ENCODE results near the gene SLC38A1.

The SLC38A1 gene

DNA sequence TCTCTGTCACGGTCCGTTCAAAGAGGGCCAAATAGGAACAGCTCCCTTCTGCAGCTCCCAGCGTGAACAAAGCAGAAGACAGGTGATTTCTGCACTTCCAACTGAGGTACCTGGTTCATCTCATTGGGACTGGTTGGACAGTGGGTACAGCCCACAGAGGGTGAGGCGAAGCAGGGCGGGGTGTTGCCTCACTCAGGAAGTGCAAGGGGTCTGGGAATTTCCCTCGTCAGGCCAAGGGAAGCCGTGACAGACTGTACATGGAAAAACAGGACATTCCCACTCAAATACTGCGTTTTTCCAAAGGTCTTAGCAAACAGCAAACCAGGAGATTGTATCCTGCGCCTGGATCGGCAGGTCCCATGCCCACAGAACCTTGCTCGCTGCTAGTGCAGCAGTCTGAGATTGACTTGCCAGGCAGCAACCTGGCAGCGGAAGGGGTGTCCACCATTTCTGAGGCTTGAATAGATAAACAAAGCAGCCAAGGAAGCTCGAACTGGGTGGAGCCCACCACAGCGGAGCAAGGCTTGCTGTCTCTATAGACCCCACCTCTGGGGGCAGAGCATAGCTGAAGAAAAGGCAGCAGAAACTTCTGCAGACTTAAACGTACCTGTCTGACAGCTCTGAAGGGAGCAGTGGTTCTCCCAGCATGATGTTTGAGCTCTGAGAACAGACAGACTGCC lies 22.7 kb downstream of the SLC38A1 start:
- DNase-seq (ENCODE audit: extremely low read depth, insufficient read length) = no peak
- H3K36me3 ChIP-seq (ENCODE audit: control insufficient read depth, insufficient read depth, low read length) = peaks cover 5% of the 10 kb centered on the region

DNA sequence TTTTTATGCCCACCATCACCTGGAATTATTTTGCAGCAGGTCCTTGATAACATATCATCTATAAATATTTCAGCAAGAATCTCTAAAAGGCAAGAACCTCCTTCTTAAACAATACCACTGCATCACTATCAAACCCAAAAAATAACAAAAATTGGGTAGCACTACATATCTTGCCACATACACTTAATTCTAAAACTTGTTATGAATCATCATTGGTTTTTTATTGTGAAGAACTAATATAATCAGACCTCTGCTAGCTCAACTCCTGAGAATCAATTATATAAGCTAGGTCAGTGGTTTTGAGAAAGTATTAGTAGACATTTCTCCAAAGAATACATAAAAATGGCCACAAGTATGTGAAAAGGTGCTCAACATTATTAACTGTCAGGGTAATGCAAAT lies 23.8 kb downstream of the SLC38A1 start:
- DNase-seq (ENCODE audit: extremely low read depth, insufficient read length) = no peak
- Histone ChIP-seq H3K36me3 (ENCODE audit: control insufficient read depth, insufficient read depth, low read length) (peaks cover 5% of the 10 kb centered on the region), H3K4me3 (replicated peaks; ENCODE audit: low read depth, low read length) (no peak overlapping the region), H3K27me3 (replicated peaks; ENCODE audit: control insufficient read depth, insufficient read depth, low read length) (no peaks in the 10 kb centered on the region)
- TF ChIP-seq, protein P1, sequence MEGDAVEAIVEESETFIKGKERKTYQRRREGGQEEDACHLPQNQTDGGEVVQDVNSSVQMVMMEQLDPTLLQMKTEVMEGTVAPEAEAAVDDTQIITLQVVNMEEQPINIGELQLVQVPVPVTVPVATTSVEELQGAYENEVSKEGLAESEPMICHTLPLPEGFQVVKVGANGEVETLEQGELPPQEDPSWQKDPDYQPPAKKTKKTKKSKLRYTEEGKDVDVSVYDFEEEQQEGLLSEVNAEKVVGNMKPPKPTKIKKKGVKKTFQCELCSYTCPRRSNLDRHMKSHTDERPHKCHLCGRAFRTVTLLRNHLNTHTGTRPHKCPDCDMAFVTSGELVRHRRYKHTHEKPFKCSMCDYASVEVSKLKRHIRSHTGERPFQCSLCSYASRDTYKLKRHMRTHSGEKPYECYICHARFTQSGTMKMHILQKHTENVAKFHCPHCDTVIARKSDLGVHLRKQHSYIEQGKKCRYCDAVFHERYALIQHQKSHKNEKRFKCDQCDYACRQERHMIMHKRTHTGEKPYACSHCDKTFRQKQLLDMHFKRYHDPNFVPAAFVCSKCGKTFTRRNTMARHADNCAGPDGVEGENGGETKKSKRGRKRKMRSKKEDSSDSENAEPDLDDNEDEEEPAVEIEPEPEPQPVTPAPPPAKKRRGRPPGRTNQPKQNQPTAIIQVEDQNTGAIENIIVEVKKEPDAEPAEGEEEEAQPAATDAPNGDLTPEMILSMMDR (IDR thresholded peaks at IDR 0.05; ENCODE audit: insufficient read depth, low read length, poor library complexity, severe bottlenecking) = no peak

More for the DNA sequence above, 22.7 kb downstream of the SLC38A1 start:
- Histone ChIP-seq H3K4me3 (replicated peaks; ENCODE audit: low read depth, low read length) (no peak overlapping the region), H3K27me3 (replicated peaks; ENCODE audit: control insufficient read depth, insufficient read depth, low read length) (no peaks in the 10 kb centered on the region)
- TF ChIP-seq, protein P1 (IDR thresholded peaks at IDR 0.05; ENCODE audit: insufficient read depth, low read length, poor library complexity, severe bottlenecking) = no peak

DNA sequence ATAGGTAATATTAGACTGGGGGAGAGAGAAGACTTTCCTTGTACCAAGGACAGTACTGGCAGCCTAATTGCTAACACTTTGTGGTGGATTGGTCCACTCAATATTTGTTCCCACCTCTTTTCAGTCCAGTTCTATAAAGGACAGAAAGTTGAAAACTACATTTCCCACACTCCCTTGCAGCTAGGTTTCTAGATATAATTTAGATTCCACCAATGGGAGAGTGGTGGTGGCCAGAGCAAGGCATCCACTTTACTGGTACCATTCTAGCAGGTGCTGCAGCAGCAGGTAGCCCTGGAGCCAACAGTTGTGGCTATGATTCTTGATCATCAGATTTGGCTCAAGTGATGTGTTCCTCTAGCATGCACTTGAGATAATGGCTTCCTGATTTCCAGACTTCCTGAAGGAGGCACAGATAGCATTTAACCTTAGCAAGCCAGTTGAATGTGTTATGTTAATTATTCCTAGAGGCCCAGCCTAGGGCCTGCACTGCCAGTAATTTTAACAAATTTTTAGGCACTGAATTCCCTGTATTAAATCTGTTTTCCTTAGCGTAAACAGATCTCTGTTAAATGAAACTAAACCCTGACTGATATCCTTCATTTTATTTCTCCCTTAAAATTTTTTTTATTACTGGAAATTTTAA lies 24.4 kb downstream of the SLC38A1 start:
- Histone ChIP-seq H3K27me3 (replicated peaks; ENCODE audit: control insufficient read depth, insufficient read depth, low read length) (no peaks in the 10 kb centered on the region), H3K4me3 (replicated peaks; ENCODE audit: low read depth, low read length) (no peak overlapping the region), H3K36me3 (ENCODE audit: control insufficient read depth, insufficient read depth, low read length) (peaks cover 5% of the 10 kb centered on the region)
- TF ChIP-seq, protein P1 (IDR thresholded peaks at IDR 0.05; ENCODE audit: insufficient read depth, low read length, poor library complexity, severe bottlenecking) = no peak
- DNase-seq (ENCODE audit: extremely low read depth, insufficient read length) = no peak

DNA sequence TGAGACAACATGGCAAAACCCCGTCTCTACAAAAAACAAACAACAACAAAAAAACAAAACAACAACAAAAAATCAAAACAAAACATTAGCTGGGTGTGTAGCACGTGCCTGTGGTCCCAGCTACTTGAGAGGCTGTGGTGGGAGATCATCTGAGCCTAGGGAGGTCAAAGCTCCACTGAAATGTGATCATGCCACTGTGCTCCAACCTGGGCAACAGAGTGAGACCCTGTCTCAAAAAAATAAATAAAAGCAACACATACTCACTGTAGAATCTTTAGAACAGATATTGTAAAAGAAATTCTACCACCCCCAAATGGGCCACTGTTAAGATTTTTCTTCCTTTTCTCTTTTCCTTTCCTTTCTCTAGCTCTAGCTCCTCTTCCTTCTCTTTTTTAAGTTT lies 26.3 kb downstream of the SLC38A1 start:
- H3K36me3 ChIP-seq (ENCODE audit: control insufficient read depth, insufficient read depth, low read length) = peaks cover 6% of the 10 kb centered on the region
- H3K27me3 ChIP-seq (replicated peaks; ENCODE audit: control insufficient read depth, insufficient read depth, low read length) = no peaks in the 10 kb centered on the region
- H3K4me3 ChIP-seq (replicated peaks; ENCODE audit: low read depth, low read length) = no peak overlapping the region
- TF ChIP-seq, protein P1 (IDR thresholded peaks at IDR 0.05; ENCODE audit: insufficient read depth, low read length, poor library complexity, severe bottlenecking) = no peak
- DNase-seq (ENCODE audit: extremely low read depth, insufficient read length) = no peak

DNA sequence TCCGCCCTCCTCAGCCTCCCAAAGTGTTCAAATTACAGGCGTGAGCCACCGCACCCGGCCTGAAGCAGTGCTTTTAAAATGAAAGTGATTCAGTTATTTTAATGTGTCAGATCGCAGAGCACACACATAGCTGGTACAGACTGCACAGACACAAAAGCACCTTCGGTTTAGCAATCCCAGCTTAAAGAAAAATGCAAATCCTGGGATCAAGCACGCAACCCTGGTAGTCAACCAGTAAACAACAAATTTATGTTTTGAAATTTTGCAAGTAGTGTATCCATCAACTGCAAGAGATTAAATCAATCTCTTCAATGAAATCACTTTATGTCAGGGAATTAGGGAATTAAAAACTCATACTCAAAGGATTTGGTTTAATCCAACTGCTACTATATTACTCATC lies 28.4 kb downstream of the SLC38A1 start:
- Histone ChIP-seq H3K36me3 (ENCODE audit: control insufficient read depth, insufficient read depth, low read length) (peaks cover 4% of the 10 kb centered on the region; the same call in 1 of the 2 replicates), H3K27me3 (replicated peaks; ENCODE audit: control insufficient read depth, insufficient read depth, low read length) (no peaks in the 10 kb centered on the region), H3K4me3 (replicated peaks; ENCODE audit: low read depth, low read length) (no peak overlapping the region)
- DNase-seq (ENCODE audit: extremely low read depth, insufficient read length) = no peak
- TF ChIP-seq, protein P1 (IDR thresholded peaks at IDR 0.05; ENCODE audit: insufficient read depth, low read length, poor library complexity, severe bottlenecking) = no peak

Data from GM06990 (cell line).